Breast epithelium (tissue), 3 donors: Measurements from ENCODE around the gene FAM227A.

Source experiments
- CTCF ChIP-seq, 3 donors: fragments of 450-650 bp; IDR thresholded peaks; one replicate each; pipeline ENCODE4 v1.5.1; 2016 to 2017; ENCODE audit warnings: antibody characterized with exemption in 3 of 3, mild to moderate bottlenecking in 3 of 3, moderate library complexity in 3 of 3
- POLR2A ChIP-seq: fragments of 450-650 bp; IDR thresholded peaks from one replicate; pipeline ENCODE4 v1.6.1; 2016; ENCODE audit warnings: antibody characterized with exemption, mild to moderate bottlenecking, moderate library complexity
- POLR2AphosphoS5 ChIP-seq, 3 donors: sonication (generic); formaldehyde crosslinking; IDR thresholded peaks; one replicate each; pipeline ENCODE4 v1.6.1; 2017; ENCODE audit warnings: antibody characterized with exemption in 3 of 3

DNA sequence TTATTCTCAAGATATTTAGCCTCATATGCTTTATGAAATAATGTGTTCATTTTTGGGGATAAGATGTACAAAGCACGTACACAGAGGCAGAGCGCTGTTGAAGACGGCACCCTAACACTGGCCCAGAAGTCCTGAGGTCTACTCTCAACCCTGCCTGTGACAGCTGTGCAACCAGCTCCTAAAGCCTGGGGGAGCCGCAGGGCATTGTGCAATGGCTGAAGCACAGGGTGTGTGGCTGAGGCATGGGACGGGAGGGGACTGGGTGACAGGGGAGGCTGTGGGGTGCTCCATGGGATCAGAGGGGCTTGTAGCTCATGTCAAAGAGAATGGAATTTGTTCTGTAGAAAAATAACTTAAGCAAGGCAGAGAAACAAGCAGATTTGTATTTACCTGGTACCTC lies 27.7 kb downstream of the FAM227A start:
- TF ChIP-seq CTCF (IDR thresholded peaks at IDR 0.05) (no peak), POLR2AphosphoS5 (IDR thresholded peaks at IDR 0.05) (no peak), POLR2A (no peak)
